ENCODE results near the gene RBM34.
"Not testable (repeated sequence)": the region's sequence is repeated elsewhere in the genome, so short reads cannot be mapped to it uniquely, and the experiment has no call there.

The RBM34 gene

GRCh38 chr1:235112297-235113182, 48.5 kb downstream of the RBM34 start:
- no peak for DNase-seq (ENCODE audit: low read depth, low spot score)

GRCh38 chr1:235111107-235111506, 49.9 kb downstream of the RBM34 start:
- no peak for DNase-seq (ENCODE audit: low read depth, low spot score)

- no peak for DNase-seq (ENCODE audit: low read depth, low spot score)
Measured at GRCh38 chr1:235108876-235109275, 52.2 kb downstream of the RBM34 start.

GRCh38 chr1:235108185-235108593, 52.9 kb downstream of the RBM34 start:
- no peak for DNase-seq (ENCODE audit: low read depth, low spot score)

GRCh38 chr1:235107368-235108184, 53.5 kb downstream of the RBM34 start:
- DNase-seq (ENCODE audit: low read depth, low spot score): no peak

DNA sequence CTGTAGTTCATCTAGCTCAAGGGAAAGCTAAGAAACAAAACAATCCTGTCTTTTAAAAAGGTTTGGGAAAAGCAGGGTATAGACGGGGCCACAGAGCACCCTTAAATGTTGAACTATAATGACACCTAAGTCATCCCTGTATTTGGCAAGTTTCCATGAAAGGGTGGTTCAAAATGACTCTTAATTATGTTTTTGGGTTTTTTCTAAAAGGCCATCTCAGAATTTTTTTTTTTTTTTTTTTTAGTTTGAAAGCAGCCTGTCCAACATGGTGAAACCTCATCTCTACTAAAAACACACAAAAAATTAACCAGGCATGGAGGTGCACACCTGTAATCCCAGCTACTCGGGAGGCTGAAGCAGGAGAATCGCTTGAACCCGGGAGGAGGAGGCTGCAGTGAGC, 54.6 kb downstream of the RBM34 start:
- no peak for DNase-seq (ENCODE audit: low read depth, low spot score)

DNA sequence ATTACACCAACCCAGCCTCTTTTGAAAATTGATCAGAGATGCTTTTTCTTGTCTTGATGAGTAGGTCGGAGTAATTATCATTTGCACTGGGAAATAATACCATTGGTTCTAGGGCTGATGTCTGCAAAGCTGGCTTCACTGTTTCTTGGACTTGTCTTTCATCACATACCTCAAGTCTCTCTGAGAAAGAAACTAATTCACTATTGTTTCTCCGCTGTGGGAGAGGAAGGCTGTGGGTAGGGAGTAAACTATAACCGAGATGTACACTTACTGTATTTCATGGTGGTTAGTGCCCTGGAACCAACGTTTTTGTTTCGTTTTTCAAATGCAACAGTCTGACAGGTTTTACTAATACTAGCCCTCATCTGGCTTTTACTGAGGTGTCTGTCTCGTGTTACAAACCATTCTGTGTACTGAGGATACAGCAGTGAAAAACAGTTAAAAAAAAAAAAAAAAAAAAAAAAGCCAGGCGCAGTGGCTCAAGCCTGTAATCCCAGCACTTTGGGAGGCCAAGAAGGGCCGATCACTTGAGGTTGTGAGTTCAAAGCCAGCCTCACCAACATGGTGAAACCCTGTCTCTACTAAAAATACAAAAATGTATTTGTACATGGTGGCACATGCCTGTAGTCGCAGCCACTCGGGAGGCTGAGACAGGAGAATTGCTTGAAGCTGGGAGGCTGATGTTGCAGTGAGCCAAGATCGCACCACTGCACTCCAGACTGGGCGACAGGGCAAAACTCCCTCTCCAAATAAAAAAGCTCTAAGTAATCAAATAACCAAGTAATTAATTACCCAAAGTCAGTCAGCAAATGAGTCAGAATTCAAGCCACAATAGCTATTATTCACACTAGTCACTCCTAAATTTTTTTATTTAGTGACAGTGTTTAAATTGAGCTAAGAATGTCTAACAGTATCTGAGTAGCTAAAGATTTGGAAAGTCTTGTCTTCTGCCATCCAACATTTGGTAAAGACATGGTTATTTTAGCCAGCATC, 55.7 kb downstream of the RBM34 start:
- DNase-seq (ENCODE audit: low read depth, low spot score): no peak

GRCh38 chr1:235102993-235103411, 58.0 kb downstream of the RBM34 start:
- DNase-seq (ENCODE audit: low read depth, low spot score): no peak

DNA sequence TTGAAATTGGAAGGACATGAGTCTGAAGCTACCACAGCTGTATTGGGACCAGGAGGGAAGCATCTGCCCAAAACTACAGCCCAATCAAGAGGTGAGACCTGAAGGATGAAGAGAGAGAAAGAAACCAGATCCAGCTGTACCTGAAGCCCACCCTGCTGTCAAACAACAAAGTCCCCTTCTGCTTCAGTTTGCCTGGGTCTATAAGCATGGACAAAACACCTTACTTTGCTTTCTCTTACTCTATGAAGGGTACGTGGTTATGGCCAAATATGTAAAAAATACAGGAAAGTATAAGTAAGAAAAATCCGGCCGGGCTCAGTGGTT, 58.8 kb downstream of the RBM34 start:
- DNase-seq (ENCODE audit: low read depth, low spot score): no peak

- DNase-seq (ENCODE audit: low read depth, low spot score): no peak
Measured at GRCh38 chr1:235101558-235102258, 59.3 kb downstream of the RBM34 start.

DNA sequence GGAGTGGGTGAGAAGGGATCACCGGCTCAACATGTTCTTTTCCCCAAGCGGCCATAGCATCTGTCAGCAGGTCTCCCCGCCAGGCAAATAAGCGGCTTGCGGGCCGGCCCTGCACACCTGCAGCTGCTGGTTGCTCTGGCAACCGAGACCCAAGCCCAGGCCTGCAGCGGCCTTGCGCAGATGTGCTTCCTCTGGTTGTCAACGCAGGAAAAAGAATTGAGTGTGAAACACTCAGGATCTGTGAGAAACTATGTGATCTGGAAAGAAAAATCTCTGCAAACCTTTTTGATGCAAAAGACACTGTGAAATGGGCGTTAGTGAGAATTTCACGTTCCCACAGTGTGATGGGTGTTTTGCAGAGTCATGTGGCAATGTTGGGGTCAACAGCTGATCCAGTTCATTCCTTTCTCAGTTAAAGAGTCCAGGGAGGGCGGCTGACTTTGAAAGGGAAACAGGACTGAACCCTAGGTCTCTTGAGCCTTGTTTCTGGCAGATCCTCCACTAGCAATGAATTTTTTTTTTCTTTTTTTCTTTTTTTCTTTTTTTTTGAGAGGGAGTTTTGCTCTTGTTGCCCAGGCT, 60.8 kb downstream of the RBM34 start:
- no peak for DNase-seq (ENCODE audit: low read depth, low spot score)

DNA sequence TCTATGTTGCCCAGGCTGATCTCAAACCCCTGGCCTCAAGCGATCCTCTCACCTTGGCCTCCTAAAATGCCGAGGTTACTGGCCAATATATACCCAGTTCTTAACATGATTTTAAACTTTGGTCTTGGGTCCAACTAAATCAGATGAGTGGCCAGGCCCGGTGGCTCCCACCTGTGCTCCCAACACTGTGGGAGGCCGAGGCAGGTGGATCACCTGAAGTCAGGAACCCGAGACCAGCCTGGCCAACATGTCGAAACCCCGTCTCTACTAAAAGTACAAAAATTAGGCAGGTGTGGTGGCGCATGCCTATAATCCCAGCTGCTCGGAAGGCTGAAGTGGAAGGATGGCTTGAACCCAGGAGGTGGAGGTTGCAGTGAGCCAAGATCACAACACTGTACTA, 62.1 kb downstream of the RBM34 start:
- DNase-seq (ENCODE audit: low read depth, low spot score): no peak

DNA sequence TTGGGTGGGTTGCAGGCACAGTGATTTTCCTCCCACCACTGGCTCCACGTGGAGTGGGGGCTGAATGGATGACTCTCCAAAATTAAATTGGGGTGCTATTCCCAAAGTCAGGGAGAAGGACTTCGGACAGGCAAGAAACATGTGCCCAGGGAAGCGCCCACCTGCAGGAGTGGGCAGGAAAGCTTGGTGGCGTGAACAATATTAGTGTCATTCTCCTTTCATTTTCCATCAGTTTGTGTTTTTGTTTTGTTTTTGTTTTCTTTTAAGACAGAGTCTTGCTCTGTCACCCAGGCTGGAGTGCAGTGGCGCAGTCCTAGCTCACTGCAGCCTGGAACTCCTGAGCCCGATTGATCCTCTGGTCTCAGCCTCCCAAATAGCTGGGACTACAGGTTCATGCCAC, 62.5 kb downstream of the RBM34 start:
- DNase-seq (ENCODE audit: low read depth, low spot score): no peak

DNA sequence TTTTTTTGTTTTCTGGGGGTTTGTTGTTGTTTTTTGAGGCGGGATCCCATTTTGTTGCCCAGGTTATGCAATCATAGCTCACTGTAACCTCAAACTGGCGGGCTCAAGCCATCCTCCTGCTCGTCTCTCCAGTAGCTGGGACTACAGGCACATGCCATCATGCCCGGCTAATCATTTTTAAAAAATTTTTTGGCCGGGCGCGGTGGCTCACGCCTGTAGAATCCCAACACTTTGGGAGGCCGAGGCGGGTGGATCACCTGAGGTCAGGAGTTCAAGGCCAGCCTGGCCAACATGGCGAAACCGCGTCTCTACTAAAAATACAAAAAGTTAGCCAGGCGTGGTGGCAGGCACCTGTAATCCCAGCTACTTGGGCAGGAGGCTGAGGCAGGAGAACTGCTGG, 63.5 kb downstream of the RBM34 start:
- DNase-seq (ENCODE audit: low read depth, low spot score): not testable (repeated sequence)

GRCh38 chr1:235095938-235096562, 65.0 kb downstream of the RBM34 start:
- DNase-seq (ENCODE audit: low read depth, low spot score): no peak

- DNase-seq (ENCODE audit: low read depth, low spot score): no peak
Measured at GRCh38 chr1:235093696-235094592, 67.1 kb downstream of the RBM34 start.

DNA sequence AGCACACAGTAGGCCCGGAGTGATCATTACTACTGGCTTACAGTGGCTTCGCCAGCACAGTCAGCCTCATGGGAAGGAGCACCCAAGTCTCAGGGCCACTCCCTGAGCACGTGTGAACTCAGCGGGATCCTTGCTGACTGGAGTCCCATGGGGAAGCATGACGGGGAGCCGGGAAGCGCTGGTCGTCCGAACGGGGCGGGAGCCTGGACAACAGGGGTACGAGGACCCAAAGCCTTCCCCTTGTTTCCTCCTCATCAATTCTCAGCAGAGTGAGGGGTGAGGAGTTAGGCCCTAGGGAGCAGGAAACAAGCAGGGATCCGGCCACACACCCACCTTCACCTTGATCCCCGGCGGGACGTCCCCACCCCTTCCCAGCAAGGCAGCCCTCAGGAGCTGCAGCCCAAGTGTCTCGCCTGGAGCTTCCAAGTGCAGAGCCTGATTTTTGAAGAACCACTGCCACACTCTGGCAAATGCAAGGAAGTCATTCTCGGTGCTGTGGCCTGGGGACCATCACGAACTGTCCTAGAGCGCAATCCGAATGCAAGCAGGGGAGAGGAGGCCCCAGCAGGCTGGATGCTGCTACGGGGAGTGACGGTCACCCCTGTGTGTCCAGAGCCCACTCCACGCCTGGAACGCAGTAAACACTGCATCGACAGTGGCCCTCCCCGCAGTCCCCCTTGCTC, 67.9 kb downstream of the RBM34 start:
- no peak for DNase-seq (ENCODE audit: low read depth, low spot score)

GRCh38 chr1:235092415-235092814, 68.6 kb downstream of the RBM34 start:
- not testable (repeated sequence) for DNase-seq (ENCODE audit: low read depth, low spot score)

DNA sequence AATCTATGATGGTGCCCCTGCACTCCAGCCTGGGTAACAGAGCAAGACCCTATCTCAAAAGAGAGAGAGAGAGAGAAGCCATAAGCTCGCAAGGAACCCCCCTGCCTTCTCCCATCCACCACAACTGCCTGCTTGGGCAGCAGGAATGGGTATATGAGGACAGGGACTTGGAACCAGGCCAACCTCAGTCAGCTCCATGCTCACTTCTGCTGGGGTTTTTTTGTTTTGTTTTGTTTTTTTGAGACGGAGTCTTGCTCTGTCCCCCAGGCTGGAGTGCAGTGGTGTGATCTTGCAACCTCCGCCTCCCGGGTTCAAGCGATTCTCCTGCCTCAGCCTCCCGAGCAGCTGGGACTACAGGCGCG, 69.0 kb downstream of the RBM34 start:
- not testable (repeated sequence) for DNase-seq (ENCODE audit: low read depth, low spot score)
